Skeletal muscle satellite cell (primary cell): ENCODE measurements around the gene ERGIC1. TPM values are rescaled to one million over a fixed set of nuclear protein-coding genes. Genes with fewer than 3 reads are reported as not detected.

Source experiments
- H3K27me3 ChIP-seq: 2 replicates; pipeline ENCODE4 v1.7.0; 2013; ENCODE audit warnings: low read length; ENCODE audit not compliant: control insufficient read depth, insufficient read depth
- H3K36me3 ChIP-seq: 2 replicates; pipeline ENCODE4 v1.7.0; 2013; ENCODE audit warnings: mild to moderate bottlenecking, control low read depth, low read length; ENCODE audit not compliant: insufficient read depth
- H3K4me1 ChIP-seq: 2 replicates; pipeline ENCODE4 v1.7.0; 2013; ENCODE audit warnings: low read length; ENCODE audit not compliant: control insufficient read depth, insufficient read depth
- H3K4me2 ChIP-seq: 2 replicates; pipeline ENCODE4 v1.7.0; 2013; ENCODE audit warnings: mild to moderate bottlenecking, low read length
- H3K4me3 ChIP-seq: 2 replicates; pipeline ENCODE4 v1.7.0; 2013; ENCODE audit warnings: low read length
- H3K9ac ChIP-seq: 2 replicates; pipeline ENCODE4 v1.7.0; 2013; ENCODE audit warnings: mild to moderate bottlenecking, low read depth, low read length, moderate library complexity
- H3K9me3 ChIP-seq: replicated peaks from 2 replicates; pipeline ENCODE4 v1.7.0; 2013; ENCODE audit warnings: mild to moderate bottlenecking, control low read depth, low read length
- small RNA-seq: library from RNA; depleted of rRNA; stranded (forward); fragments of <200 nt; gene quantifications from one replicate; pipeline ENCODE3, GENCODE V24; 2012

Gene ERGIC1

GRCh38 chr5:172990776-172991175 is 156.7 kb downstream of the ERGIC1 start:
- H3K9ac ChIP-seq, result no peak overlapping the region
- peaks cover 49% of the 10 kb centered on the region for H3K36me3 ChIP-seq
- no peaks in the 10 kb centered on the region for H3K27me3 ChIP-seq

DNA sequence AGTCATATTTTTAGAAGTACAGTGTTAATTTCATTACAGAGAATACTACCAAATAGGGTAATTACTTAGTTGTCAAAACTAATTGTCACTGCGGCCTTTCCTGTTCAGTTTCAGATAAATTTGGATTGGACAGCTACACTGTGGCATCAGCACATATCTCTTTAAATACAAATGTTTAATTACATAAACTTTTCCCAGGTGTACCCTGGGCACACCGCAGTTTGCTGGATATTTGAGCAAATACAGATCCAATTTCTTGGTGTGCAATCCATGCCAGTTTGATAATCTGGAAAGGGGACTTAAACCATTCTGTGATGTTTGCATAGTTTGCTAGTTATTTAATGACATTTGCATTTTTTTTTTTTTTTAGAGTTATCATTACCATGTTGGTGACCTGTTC is 160.4 kb downstream of the ERGIC1 start:
- peaks cover 43% of the 10 kb centered on the region for H3K36me3 ChIP-seq
- H3K9me3 ChIP-seq, result no peaks in the 10 kb centered on the region
- no peak overlapping the region for H3K4me2 ChIP-seq
- H3K4me3 ChIP-seq, result no peak overlapping the region
- H3K9ac ChIP-seq, result no peak overlapping the region
- peaks cover 4% of the 10 kb centered on the region for H3K4me1 ChIP-seq
- no peaks in the 10 kb centered on the region for H3K27me3 ChIP-seq

More at GRCh38 chr5:172990776-172991175, 156.7 kb downstream of the ERGIC1 start:
- Histone ChIP-seq H3K9me3 (no peaks in the 10 kb centered on the region), H3K4me1 (peaks cover 2% of the 10 kb centered on the region), H3K4me2 (no peak overlapping the region), H3K4me3 (no peak overlapping the region)

DNA sequence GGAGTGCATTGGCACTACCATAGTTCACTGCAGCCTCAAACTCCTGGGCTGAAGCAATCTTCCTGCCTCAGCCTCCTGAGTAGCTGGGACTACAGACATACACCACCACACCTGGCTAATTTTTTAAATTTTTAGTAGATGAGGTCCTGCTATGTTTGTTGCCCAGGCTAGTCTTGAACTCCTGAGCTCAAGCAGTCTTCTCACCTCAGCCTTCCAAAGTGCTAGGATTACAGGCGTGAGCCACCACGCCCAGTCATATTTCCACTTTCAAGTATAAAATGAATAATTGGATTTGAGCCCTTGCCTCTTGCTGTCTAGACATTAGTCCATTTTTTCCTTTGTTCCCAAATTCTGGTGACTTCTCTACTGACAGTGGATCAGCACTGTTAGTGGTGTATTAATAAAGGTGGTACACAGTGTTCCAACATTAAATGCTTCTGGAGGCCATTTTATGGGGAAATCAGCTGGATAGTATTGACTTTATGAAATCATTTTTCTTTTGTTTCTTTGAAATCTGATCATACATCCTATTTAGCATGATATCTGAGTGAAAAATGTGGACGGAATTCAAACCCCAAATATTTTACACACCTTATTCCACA is 165.4 kb downstream of the ERGIC1 start:
- Histone ChIP-seq H3K9ac (no peak overlapping the region), H3K4me2 (no peak overlapping the region), H3K9me3 (no peaks in the 10 kb centered on the region), H3K36me3 (peaks cover 45% of the 10 kb centered on the region), H3K4me1 (peaks cover 8% of the 10 kb centered on the region), H3K4me3 (no peak overlapping the region), H3K27me3 (no peaks in the 10 kb centered on the region)

- Histone ChIP-seq H3K9me3 (no peaks in the 10 kb centered on the region), H3K36me3 (peaks cover 40% of the 10 kb centered on the region), H3K27me3 (no peaks in the 10 kb centered on the region), H3K4me3 (no peak overlapping the region), H3K4me2 (no peak overlapping the region), H3K4me1 (peaks cover 8% of the 10 kb centered on the region), H3K9ac (no peak overlapping the region)
These were observed 165.9 kb downstream of the ERGIC1 start for GRCh38 chr5:172999974-173000373.

DNA sequence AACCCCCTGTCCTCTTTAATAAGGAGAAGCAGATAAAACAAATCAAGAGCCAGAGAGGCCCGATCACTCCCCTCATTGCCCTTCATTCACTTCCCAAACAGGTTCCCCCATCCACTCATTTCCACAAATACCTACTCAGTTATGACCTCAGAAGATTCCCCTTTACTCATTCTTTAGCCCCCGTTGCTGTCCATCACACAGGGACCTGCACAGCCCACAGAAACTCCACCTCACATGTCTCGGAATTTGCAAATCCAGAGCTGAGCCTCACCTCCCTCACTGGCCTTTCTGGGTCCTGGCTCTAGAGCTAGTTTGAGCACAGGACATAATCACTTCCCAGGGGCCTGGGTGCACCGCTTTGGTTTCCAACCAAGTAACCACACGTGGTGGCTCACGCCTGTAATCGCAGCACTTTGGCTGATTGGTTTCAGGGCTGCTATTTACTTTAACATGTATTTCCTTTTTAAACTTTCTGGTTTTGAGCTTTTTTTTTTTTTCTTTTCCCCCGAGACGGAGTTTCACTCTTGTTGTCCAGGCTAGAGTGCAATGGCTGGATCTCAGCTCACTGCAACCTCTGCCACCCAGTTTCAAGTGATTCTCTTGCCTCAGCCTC is 167.3 kb downstream of the ERGIC1 start:
- Histone ChIP-seq H3K36me3 (peaks cover 28% of the 10 kb centered on the region), H3K4me3 (no peak overlapping the region), H3K27me3 (no peaks in the 10 kb centered on the region), H3K4me1 (peaks cover 8% of the 10 kb centered on the region), H3K9me3 (no peaks in the 10 kb centered on the region), H3K9ac (no peak overlapping the region), H3K4me2 (no peak overlapping the region)

Small RNA genes lying within 50 kb of the gene (small RNA-seq; reads per million reads assigned to genes)
- not detected for gene AC022217.4
